ENCODE data around the gene PAMR1.

GRCh38 chr11:35486446-35486845 is 39.0 kb downstream of the PAMR1 start:
- peak in 1 of 6 experiments; percentile 9 for TF ChIP-seq CTCF (IDR thresholded peaks at IDR 0.05)
- no peak for TF ChIP-seq POLR2A (IDR thresholded peaks at IDR 0.05)
